Peyer's patch (tissue), 4 donors: ENCODE data around the gene ST6GAL1. TPM values are rescaled to one million over a fixed set of nuclear protein-coding genes. Genes with fewer than 3 reads are reported as not detected.

Experiments used
- DNase-seq, 3 donors: peaks; one replicate each; pipeline ENCODE4 v3.0.0-alpha.2; 2017 to 2019
- H3K27ac ChIP-seq, 4 donors: fragments of 200-600 bp; sonication (generic); one replicate each; pipeline ENCODE4 v1.5.1; 2016 to 2019
- H3K27me3 ChIP-seq, 2 donors: fragments of 200-600 bp; sonication (generic); one replicate each; pipeline ENCODE4 v1.5.1; 2019
- H3K36me3 ChIP-seq, 3 donors: fragments of 200-600 bp; sonication (generic); one replicate each; pipeline ENCODE4 v1.5.1; 2016 to 2019
- H3K4me1 ChIP-seq, 4 donors: fragments of 200-600 bp; sonication (generic); one replicate each; pipeline ENCODE4 v1.5.1; 2016 to 2019
- H3K4me3 ChIP-seq, 4 donors: fragments of 200-600 bp; sonication (generic); 1 replicate in 3 of 4; 2 replicates in 1 of 4; pipeline ENCODE4 v1.5.1; 2016 to 2019; ENCODE audit warnings: mild to moderate bottlenecking in 1 of 4
- H3K9me3 ChIP-seq, 4 donors: fragments of 200-600 bp; sonication (generic); one replicate each; pipeline ENCODE4 v1.5.1; 2016 to 2019; ENCODE audit warnings: mild to moderate bottlenecking in 1 of 4
- POLR2A ChIP-seq, 2 donors: fragments of 450-650 bp; IDR thresholded peaks; one replicate each; pipeline ENCODE4 v1.5.1; 2017; ENCODE audit warnings: antibody characterized with exemption in 2 of 2, mild to moderate bottlenecking in 2 of 2, moderate library complexity in 2 of 2
- total RNA-seq, 4 donors: library from RNA; depleted of rRNA; stranded (reverse); fragments of >200 nt; gene quantifications; one replicate each; pipeline ENCODE4 v1.1.0, GENCODE V29; 2016
- TF ChIP-seq, protein P1 (sequence below), 6 experiments: fragments of 450-650 bp in 4 of 6; fragments of 200-600 bp in 2 of 6; sonication (generic) in 1 of 6; IDR thresholded peaks; one replicate each; pipeline ENCODE4 v1.5.1; 2017 to 2019; ENCODE audit warnings: antibody characterized with exemption in 6 of 6, mild to moderate bottlenecking in 3 of 6, moderate library complexity in 1 of 6

The ST6GAL1 gene
- total RNA-seq, 4 donors from 2014 or later = 3.7 to 96.6 (median 14.9) TPM

- Histone ChIP-seq H3K4me3 (no peak overlapping the region), H3K36me3 (peaks cover 0 to 3% (median 0%) of the 10 kb centered on the region in 3 donors), H3K27ac (peak overlapping the region; percentile 26 to 78 (median 58)), H3K27me3 (no peaks in the 10 kb centered on the region), H3K4me1 (peaks cover 0 to 33% (median 16%) of the 10 kb centered on the region in 4 donors), H3K9me3 (no peaks in the 10 kb centered on the region)
- TF ChIP-seq, protein P1, sequence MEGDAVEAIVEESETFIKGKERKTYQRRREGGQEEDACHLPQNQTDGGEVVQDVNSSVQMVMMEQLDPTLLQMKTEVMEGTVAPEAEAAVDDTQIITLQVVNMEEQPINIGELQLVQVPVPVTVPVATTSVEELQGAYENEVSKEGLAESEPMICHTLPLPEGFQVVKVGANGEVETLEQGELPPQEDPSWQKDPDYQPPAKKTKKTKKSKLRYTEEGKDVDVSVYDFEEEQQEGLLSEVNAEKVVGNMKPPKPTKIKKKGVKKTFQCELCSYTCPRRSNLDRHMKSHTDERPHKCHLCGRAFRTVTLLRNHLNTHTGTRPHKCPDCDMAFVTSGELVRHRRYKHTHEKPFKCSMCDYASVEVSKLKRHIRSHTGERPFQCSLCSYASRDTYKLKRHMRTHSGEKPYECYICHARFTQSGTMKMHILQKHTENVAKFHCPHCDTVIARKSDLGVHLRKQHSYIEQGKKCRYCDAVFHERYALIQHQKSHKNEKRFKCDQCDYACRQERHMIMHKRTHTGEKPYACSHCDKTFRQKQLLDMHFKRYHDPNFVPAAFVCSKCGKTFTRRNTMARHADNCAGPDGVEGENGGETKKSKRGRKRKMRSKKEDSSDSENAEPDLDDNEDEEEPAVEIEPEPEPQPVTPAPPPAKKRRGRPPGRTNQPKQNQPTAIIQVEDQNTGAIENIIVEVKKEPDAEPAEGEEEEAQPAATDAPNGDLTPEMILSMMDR (IDR thresholded peaks at IDR 0.05) = no peak
- TF ChIP-seq POLR2A (IDR thresholded peaks at IDR 0.05) = no peak
- DNase-seq = peak in 1 of 3 donors; percentile 50
Measured at GRCh38 chr3:187041362-187042307, 111.3 kb downstream of the ST6GAL1 start.

GRCh38 chr3:187042346-187042745 lies 112.0 kb downstream of the ST6GAL1 start:
- Histone ChIP-seq H3K9me3 (no peaks in the 10 kb centered on the region), H3K4me3 (no peak overlapping the region), H3K27ac (peak overlapping the region in 3 of 4 donors; percentile 21 to 78 (median 26)), H3K36me3 (peaks cover 0 to 3% (median 0%) of the 10 kb centered on the region in 3 donors), H3K4me1 (peaks cover 0 to 33% (median 16%) of the 10 kb centered on the region in 4 donors), H3K27me3 (no peaks in the 10 kb centered on the region)
- TF ChIP-seq, protein P1 (IDR thresholded peaks at IDR 0.05) = no peak
- no peak for TF ChIP-seq POLR2A (IDR thresholded peaks at IDR 0.05)
- peak in 1 of 3 donors; percentile 15 for DNase-seq

- H3K27me3 ChIP-seq = no peaks in the 10 kb centered on the region
- peak in 1 of 3 donors; percentile 16 for DNase-seq
- no peak for TF ChIP-seq POLR2A (IDR thresholded peaks at IDR 0.05)
- TF ChIP-seq, protein P1 (IDR thresholded peaks at IDR 0.05) = no peak
- H3K27ac ChIP-seq = peak overlapping the region in 3 of 4 donors; percentile 21 to 78 (median 35)
- peaks cover 0 to 33% (median 16%) of the 10 kb centered on the region in 4 donors for H3K4me1 ChIP-seq
- no peak overlapping the region for H3K4me3 ChIP-seq
- H3K9me3 ChIP-seq = no peaks in the 10 kb centered on the region
- peaks cover 0 to 3% (median 0%) of the 10 kb centered on the region in 3 donors for H3K36me3 ChIP-seq
Measured at GRCh38 chr3:187042874-187043458, 112.6 kb downstream of the ST6GAL1 start.

GRCh38 chr3:187044206-187044605 lies 113.9 kb downstream of the ST6GAL1 start:
- Histone ChIP-seq H3K36me3 (no peaks in the 10 kb centered on the region), H3K4me3 (no peak overlapping the region), H3K4me1 (peaks cover 0 to 33% (median 16%) of the 10 kb centered on the region in 4 donors), H3K27me3 (no peaks in the 10 kb centered on the region), H3K27ac (peak overlapping the region in 3 of 4 donors; percentile 1 to 78 (median 58)), H3K9me3 (no peaks in the 10 kb centered on the region)
- peak in 2 of 3 donors; percentile 71 to 75 for DNase-seq
- no peak for TF ChIP-seq POLR2A (IDR thresholded peaks at IDR 0.05)

GRCh38 chr3:187044867-187045552 lies 114.7 kb downstream of the ST6GAL1 start:
- Histone ChIP-seq H3K36me3 (no peaks in the 10 kb centered on the region), H3K4me1 (peaks cover 0 to 33% (median 16%) of the 10 kb centered on the region in 4 donors), H3K9me3 (no peaks in the 10 kb centered on the region), H3K27me3 (no peaks in the 10 kb centered on the region), H3K27ac (peak overlapping the region in 1 of 4 donors; percentile 78), H3K4me3 (no peak overlapping the region)
- TF ChIP-seq POLR2A (IDR thresholded peaks at IDR 0.05) = no peak
- TF ChIP-seq, protein P1 (IDR thresholded peaks at IDR 0.05) = no peak
- DNase-seq = peak in 1 of 3 donors; percentile 23
